Activated CD4-positive, alpha-beta T cell treated with anti-CD3 and anti-CD28 coated beads for 24 hours (primary cell): ENCODE measurements around the gene KCNIP1.

Experiments
- DNase-seq, 2 donors: peaks; one replicate each; pipeline ENCODE4 v3.0.0-alpha.2; 2020; ENCODE audit warnings: low read depth in 2 of 2

The KCNIP1 gene

GRCh38 chr5:170711300-170711699 is 207.5 kb downstream of the KCNIP1 start:
- DNase-seq: no peak

- no peak for DNase-seq
Observed at GRCh38 chr5:170715141-170715540, 211.3 kb downstream of the KCNIP1 start.

DNA sequence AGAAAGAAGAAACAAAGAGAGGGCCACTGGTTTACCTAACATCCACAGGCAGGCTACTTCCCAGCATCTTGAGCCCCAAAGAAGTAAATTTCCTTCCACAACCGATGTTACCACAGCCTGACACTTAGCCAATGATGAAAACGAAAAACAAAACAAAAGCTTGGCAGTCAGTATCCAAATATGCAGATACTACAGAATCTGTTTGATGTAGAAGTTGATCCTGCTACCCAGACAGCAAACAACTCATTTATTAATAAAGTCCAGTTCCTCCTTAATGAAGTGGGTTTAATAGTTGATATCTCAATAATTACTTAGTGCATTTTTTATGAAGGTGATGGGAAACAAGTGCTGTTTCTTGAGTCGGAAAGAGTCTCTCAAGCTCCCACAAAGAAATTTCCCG is 212.6 kb downstream of the KCNIP1 start:
- no peak for DNase-seq

- no peak for DNase-seq
Observed at GRCh38 chr5:170719551-170719950, 215.7 kb downstream of the KCNIP1 start.

- DNase-seq: no peak
Observed at GRCh38 chr5:170720179-170720578, 216.4 kb downstream of the KCNIP1 start.

GRCh38 chr5:170720984-170721383 is 217.2 kb downstream of the KCNIP1 start:
- DNase-seq: no peak

DNA sequence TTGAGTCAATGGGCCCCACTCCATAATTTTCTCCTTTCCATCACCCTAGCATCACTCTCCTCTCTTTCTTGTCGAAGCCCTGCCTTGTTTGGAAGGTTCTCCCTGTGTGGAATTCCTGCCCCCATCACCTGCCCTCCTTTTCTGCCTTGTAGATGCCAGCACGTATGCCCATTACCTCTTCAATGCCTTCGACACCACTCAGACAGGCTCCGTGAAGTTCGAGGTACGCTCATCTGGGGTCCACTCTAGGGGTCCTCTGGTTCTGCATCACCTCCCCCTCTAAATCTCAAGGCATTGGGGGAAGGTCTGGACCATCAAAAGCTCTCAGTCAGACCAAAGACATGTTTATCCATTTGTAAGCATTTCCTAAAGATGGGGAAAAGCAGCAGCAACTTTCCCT is 217.9 kb downstream of the KCNIP1 start:
- no peak for DNase-seq

GRCh38 chr5:170722316-170722715 is 218.5 kb downstream of the KCNIP1 start:
- no peak for DNase-seq

DNA sequence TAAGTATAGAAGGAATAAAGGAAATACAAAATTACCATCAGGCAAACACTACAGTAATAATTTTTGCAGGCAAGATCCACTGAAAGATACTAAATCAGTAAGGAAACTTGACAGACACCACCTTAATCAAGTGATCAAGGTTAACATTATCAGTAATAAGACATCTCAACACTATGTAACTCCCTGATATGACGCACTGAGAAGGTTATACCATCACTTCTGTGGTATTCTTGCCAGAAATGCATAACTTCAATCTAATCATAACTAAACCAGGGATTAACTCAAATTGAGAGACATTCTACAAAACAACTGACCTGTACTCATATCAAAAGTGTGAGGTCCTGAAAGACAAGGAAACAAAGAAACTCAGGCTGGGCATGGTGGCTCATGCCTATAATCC is 227.2 kb downstream of the KCNIP1 start:
- DNase-seq: no peak

DNA sequence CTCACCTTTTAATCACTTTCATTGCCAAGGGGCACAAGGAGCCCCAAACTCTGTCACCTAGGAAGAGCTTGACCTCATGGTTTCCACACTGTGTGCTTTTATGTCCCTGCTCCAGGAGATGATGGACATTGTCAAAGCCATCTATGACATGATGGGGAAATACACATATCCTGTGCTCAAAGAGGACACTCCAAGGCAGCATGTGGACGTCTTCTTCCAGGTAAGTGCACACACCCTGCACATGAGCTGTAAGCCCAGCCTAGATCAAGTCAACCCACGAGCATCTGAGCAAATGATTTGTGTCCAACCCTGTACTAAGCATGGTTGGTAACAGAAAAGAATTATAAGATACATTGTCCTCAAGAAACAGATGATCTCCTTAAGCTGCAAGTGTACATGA is 228.9 kb downstream of the KCNIP1 start:
- no peak for DNase-seq

GRCh38 chr5:170736966-170737365 is 233.1 kb downstream of the KCNIP1 start:
- no peak for DNase-seq

DNA sequence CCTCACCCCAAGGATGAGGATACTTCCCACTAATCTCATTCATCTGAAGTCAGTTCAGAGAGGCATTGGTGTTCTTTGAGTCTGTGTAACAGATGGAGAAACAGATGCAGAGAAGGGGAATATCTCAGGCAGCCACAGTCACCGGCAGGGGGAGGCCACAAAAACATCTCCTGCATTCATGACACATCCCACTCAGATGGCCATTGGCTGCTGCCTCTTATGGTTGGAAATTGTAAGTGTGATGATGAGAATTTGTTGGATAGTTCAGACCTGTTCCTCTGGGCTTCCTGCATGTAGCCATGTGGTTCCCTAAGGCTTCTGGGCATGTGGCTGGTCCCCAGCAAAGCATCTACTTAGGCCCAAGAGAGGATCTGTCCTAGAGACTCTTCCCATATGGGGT is 233.8 kb downstream of the KCNIP1 start:
- no peak for DNase-seq

GRCh38 chr5:170738840-170739239 is 235.0 kb downstream of the KCNIP1 start:
- DNase-seq: no peak

GRCh38 chr5:170739446-170739845 is 235.6 kb downstream of the KCNIP1 start:
- no peak for DNase-seq

DNA sequence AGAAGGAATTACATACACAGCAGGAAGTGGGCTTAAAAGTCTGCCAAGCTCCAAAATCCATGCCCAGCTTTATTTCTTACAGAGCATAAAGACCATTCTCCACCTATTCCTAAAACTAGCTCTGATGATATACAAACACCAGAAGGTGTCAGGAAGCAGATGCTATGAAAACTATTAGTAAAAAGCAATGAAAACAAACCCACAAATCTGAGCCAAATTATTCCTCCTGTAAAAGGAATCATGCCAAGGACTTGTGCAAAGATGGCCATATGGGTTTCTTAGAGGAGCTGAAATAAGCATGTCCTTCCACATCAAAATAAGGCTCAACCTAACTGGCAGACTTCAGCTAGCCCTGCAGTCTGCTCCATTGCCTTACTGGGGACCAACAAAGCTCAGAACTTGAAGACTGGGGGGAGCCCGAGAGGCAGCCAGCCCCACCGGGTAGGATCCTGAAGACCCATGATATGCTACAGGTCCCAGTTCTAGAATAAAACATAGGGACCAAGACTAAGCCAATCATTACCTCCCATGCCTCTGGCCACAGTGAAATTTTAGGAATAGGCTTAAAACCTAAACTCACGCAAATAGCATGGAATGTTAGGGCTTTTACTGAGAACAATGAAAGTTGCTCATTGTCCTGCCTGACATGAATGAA is 236.9 kb downstream of the KCNIP1 start:
- DNase-seq: no peak

GRCh38 chr5:170741801-170742200 is 238.0 kb downstream of the KCNIP1 start:
- DNase-seq: no peak

GRCh38 chr5:170743876-170744212 is 240.0 kb downstream of the KCNIP1 start:
- no peak for DNase-seq

DNA sequence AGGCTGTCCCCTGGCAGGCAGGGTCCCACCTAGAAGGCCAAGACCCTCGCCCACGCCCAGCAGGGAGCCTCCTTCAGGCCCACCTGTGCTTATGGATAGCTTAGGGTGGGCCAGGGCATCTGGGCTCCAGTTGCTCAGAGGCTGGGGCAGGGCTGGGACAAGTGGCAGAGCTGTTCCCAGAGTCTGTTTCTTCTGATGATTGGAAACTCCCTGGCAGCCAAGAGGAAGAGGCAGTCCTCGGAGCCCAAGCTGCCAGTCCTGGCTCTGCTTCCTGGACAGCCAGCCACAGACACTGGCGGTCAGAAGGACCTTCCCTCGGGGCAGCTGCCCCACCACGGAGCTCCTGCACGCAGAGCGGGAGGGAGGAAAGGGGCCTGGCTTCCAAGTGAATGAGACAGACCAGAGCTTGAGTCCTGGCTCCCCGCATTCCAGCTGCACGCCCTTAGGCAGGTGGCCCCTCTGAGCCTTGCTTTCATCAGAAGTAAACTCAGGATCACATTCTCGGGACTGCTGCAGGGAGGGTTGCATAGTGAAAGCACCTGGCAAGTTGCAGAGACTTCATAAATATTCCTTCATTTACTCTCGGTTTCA is 241.8 kb downstream of the KCNIP1 start:
- DNase-seq: no peak

DNA sequence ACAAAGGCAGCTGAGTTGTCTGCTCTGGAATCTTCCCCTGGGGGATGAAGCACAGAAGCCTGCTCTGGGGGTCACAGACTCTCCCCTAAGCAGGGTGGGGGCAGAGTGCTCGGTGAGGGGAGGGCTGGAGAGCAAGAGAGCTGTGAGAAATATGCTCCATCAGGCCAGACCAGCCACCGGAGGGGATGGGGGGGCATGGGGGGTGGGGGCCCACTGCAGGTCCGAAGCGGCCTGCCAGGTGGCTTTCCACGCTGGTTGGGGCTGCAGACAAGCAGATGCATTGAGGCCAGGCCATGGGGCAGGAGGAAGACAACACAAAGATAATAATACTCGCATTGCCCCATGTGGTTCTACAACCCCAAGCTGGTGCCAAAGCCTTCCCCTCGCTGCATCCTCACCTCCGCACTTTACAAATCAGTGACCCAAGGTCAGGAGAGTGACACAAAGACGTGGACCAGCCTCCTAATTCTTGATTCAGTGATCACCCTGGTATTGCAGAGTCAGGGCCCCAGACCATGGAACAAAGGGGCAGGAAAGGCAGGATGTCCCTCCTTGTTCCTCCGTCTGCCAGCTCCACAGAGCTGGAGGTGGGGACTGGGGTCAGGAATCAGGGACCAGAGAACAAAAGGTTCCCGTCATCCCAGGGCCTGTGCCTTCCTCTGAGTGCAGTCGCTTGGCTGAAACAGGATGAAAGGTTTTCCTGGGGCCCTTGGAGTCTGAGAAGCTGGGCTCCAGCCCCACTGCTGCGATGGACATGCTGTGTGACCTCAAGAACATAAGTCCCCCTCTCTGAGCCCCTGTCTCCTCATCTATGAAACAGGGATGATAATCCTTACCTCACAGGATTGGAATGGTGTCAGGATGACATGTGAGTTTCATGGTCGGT is 242.5 kb downstream of the KCNIP1 start:
- no peak for DNase-seq

DNA sequence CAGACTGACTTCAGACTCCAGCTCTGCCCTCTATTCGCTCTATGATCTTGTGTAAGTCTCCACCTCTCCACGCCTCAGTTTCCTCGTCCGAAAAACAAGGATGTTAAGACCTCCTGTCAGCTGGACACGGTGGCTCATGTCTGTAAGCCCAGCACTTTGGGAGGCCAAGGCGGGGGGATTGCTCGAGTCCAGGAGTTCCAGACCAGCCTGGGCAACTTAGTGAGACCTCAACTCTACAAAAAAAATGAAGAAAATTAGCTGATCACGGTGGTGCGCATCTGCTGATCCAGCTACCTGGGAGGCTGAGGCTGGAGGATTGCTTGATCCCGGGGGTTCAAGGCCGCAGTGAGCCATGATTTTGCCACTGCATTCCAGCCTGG is 243.1 kb downstream of the KCNIP1 start:
- no peak for DNase-seq

DNA sequence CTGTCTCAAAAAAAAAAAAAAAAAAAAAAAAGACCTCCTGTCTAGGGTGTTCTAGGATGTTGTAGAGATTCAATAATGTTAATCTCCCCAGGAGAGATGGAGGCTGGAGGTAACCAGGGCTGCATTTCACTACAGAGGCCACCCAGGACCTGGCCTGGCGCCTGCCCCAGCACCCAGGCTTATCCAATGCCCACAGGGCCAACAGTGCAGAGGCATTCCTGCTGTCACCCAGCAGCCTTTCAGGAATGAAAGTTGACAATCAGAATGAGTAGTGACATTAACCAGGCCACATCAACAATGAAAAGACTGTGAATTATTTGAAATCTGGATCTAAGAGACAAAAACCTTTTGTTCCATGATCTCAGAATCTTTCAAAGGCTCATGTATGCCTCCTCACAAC is 243.5 kb downstream of the KCNIP1 start:
- DNase-seq: no peak

GRCh38 chr5:170747851-170748250 is 244.0 kb downstream of the KCNIP1 start:
- DNase-seq: no peak

DNA sequence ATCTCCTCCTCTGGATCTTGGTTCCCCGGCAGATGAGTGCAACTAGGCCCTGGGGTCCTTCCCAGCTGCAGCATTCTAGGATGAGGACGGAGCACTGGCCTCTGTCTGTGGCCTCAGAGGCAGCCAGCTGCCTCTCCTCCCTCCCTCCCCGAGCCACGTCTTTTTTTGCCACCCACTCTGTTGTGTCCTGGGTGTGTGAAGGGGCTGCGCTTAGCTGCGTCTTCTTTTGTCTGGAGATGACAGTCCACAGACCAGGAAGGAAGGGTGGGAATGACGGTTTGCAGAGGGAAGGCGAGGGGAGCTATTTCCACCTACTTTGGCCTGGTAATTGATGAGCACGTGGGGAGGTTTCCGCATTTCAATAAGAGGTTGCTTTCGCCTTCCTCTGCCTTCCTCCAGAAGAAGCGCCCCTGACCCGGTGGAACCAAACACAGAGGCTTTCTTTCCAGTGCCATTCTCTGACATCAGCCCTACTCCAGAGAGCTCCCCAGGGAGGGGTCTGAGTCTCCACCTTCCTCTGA is 245.2 kb downstream of the KCNIP1 start:
- no peak for DNase-seq
